Measurements from ENCODE around the gene FBN1.

DNA sequence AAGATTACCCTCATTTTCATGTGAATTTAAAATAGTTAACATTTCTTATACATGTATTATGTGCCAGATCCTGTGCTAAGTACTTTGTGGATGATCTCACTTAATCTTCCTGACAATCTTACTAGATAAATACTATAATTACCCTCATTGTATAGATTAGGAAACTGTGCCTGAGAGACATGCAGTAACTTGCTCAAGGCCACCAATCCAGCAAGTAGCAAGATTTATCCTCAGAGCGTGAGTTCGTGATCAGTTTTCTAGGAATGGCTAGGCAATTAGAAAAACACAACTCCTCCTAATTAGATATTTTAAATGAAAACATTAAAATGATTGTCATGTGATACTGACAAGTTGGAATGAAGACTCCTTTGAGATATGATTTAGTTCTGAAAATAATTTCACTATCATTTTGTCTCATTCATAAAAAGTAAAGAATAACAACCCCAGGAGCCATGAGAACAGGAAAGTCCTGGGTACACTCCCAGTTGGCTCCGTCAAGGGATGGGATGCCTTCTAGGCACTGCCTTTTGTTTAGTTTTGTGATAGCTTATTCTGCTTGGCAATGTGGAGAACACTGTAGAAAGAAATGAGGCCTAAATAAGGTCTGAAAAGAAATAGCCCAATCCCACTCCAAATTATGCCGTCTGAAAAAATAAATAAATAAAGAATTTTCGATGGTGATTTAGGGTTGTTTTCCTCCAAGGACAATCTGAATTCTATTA, 61.3 kb downstream of the FBN1 start:
- no peak for TF ChIP-seq EZH2 (IDR thresholded peaks at IDR 0.05; ENCODE audit: borderline replicate concordance, low read depth, low read length, severe bottlenecking)
- TF ChIP-seq, protein P1, sequence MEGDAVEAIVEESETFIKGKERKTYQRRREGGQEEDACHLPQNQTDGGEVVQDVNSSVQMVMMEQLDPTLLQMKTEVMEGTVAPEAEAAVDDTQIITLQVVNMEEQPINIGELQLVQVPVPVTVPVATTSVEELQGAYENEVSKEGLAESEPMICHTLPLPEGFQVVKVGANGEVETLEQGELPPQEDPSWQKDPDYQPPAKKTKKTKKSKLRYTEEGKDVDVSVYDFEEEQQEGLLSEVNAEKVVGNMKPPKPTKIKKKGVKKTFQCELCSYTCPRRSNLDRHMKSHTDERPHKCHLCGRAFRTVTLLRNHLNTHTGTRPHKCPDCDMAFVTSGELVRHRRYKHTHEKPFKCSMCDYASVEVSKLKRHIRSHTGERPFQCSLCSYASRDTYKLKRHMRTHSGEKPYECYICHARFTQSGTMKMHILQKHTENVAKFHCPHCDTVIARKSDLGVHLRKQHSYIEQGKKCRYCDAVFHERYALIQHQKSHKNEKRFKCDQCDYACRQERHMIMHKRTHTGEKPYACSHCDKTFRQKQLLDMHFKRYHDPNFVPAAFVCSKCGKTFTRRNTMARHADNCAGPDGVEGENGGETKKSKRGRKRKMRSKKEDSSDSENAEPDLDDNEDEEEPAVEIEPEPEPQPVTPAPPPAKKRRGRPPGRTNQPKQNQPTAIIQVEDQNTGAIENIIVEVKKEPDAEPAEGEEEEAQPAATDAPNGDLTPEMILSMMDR (IDR thresholded peaks at IDR 0.05; ENCODE audit: extremely low read depth in 1 of 2, insufficient read depth in 1 of 2, low read depth in 1 of 2, low read length in 2 of 2), result no peak
- TF ChIP-seq POLR2A (IDR thresholded peaks at IDR 0.05; ENCODE audit: low read depth, low read length), result no peak
- no peak for TF ChIP-seq POLR2AphosphoS5 (IDR thresholded peaks at IDR 0.05; ENCODE audit: insufficient read depth, low read depth, low read length)

All from endothelial cell of umbilical vein (primary cell).